Vagina (tissue), 2 donors: ENCODE measurements around the gene PHLDB1. TPM values are rescaled to one million over a fixed set of nuclear protein-coding genes. Genes with fewer than 3 reads are reported as not detected.
"Not testable (repeated sequence)": the region's sequence is repeated elsewhere in the genome, so short reads cannot be mapped to it uniquely, and the experiment has no call there.

Experiments used
- DNase-seq, 2 donors: peaks; one replicate each; pipeline ENCODE4 v3.0.0-alpha.2; 2017; ENCODE audit errors: extremely low spot score in 2 of 2
- H3K27ac ChIP-seq: fragments of 200-600 bp; sonication (generic); one replicate; pipeline ENCODE4 v1.5.1; 2019
- H3K27me3 ChIP-seq: fragments of 200-600 bp; sonication (generic); one replicate; pipeline ENCODE4 v1.5.1; 2019
- H3K36me3 ChIP-seq, 2 donors: fragments of 200-600 bp; sonication (generic); one replicate each; pipeline ENCODE4 v1.5.1; 2017 to 2019
- H3K4me1 ChIP-seq: fragments of 200-600 bp; sonication (generic); one replicate; pipeline ENCODE4 v1.5.1; 2019
- H3K4me3 ChIP-seq, 2 donors: fragments of 200-600 bp; sonication (generic); 1 replicate in 1 of 2; 2 replicates in 1 of 2; pipeline ENCODE4 v1.5.1; 2016 to 2019
- H3K9me3 ChIP-seq: fragments of 200-600 bp; sonication (generic); one replicate; pipeline ENCODE4 v1.5.1; 2019
- CTCF ChIP-seq, 3 experiments: fragments of 450-650 bp in 2 of 3; fragments of 200-600 bp in 1 of 3; sonication (generic) in 1 of 3; IDR thresholded peaks; one replicate each; pipeline ENCODE4 v1.5.1; 2017 to 2019; ENCODE audit warnings: antibody characterized with exemption in 3 of 3, mild to moderate bottlenecking in 2 of 3, moderate library complexity in 2 of 3
- POLR2A ChIP-seq, 2 donors: fragments of 450-650 bp; IDR thresholded peaks; one replicate each; pipeline ENCODE4 v1.6.1; 2017; ENCODE audit warnings: antibody characterized with exemption in 2 of 2, mild to moderate bottlenecking in 2 of 2, moderate library complexity in 2 of 2
- POLR2AphosphoS5 ChIP-seq, 2 donors: sonication (generic); formaldehyde crosslinking; IDR thresholded peaks; one replicate each; pipeline ENCODE4 v1.9.0; 2017; ENCODE audit warnings: antibody characterized with exemption in 2 of 2, mild to moderate bottlenecking in 2 of 2, low read depth in 1 of 2; ENCODE audit not compliant: insufficient read depth in 1 of 2
- intact Hi-C: fragments of 100-400 bp; cut with DNase I; formaldehyde crosslinking; loops from one replicate; pipeline ENCODE4 v1.15.1; 2023
- total RNA-seq: library from RNA; depleted of rRNA; stranded (reverse); fragments of >200 nt; gene quantifications from one replicate; pipeline ENCODE4 v1.2.3, GENCODE V29; 2016

The PHLDB1 gene
- 119 TPM for total RNA-seq

- H3K4me1 ChIP-seq, result peaks cover 88% of the 10 kb centered on the region
- peak within 1 kb of the TSS; percentile 81 to 94 for H3K4me3 ChIP-seq
- peak in 1 of 2 donors; percentile 83 for TF ChIP-seq POLR2AphosphoS5 (IDR thresholded peaks at IDR 0.05; ENCODE audit: insufficient read depth in 1 of 2, low read depth in 1 of 2)
- TF ChIP-seq POLR2A (IDR thresholded peaks at IDR 0.05), result peak in 1 of 2 donors; percentile 80
- TF ChIP-seq CTCF (IDR thresholded peaks at IDR 0.05), result peak in 1 of 3 experiments; percentile 40
- no peaks in the 10 kb centered on the region for H3K27me3 ChIP-seq
- H3K9me3 ChIP-seq, result no peaks in the 10 kb centered on the region
- intact Hi-C loops, result no loop called here
- DNase-seq, result peak in 1 of 2 donors; percentile 92
- H3K27ac ChIP-seq, result peak within 1 kb of the TSS; percentile 98
- H3K36me3 ChIP-seq, result no peaks in the 10 kb centered on the region
Measured at GRCh38 chr11:118607401-118608359, at the start of gene PHLDB1. Gene PHLDB1 (plus strand): TSS chr11:118607615. CDS start chr11:118613837, 6,222 bp downstream.

GRCh38 chr11:118560806-118561205 is 46.6 kb upstream of the PHLDB1 start:
- no peak for DNase-seq
- H3K36me3 ChIP-seq, result peaks cover 0 to 31% of the 10 kb centered on the region in 2 donors
- intact Hi-C loops, result no loop called here
- no peak for TF ChIP-seq POLR2A (IDR thresholded peaks at IDR 0.05)
- no peak for TF ChIP-seq POLR2AphosphoS5 (IDR thresholded peaks at IDR 0.05; ENCODE audit: insufficient read depth in 1 of 2, low read depth in 1 of 2)
- no peak for TF ChIP-seq CTCF (IDR thresholded peaks at IDR 0.05)
- H3K9me3 ChIP-seq, result no peaks in the 10 kb centered on the region
- H3K27me3 ChIP-seq, result no peaks in the 10 kb centered on the region
- H3K27ac ChIP-seq, result no peak overlapping the region
- H3K4me3 ChIP-seq, result no peak overlapping the region
- H3K4me1 ChIP-seq, result peaks cover 10% of the 10 kb centered on the region

- Histone ChIP-seq H3K27me3 (no peaks in the 10 kb centered on the region), H3K4me3 (peak overlapping the region; percentile 55 to 69), H3K36me3 (no peaks in the 10 kb centered on the region), H3K27ac (peak overlapping the region; percentile 70), H3K9me3 (no peaks in the 10 kb centered on the region), H3K4me1 (peaks cover 10% of the 10 kb centered on the region)
- DNase-seq, result no peak
- no peak for TF ChIP-seq CTCF (IDR thresholded peaks at IDR 0.05)
- TF ChIP-seq POLR2AphosphoS5 (IDR thresholded peaks at IDR 0.05; ENCODE audit: insufficient read depth in 1 of 2, low read depth in 1 of 2), result no peak
- no peak for TF ChIP-seq POLR2A (IDR thresholded peaks at IDR 0.05)
- intact Hi-C loops, result no loop called here
Measured at GRCh38 chr11:118565051-118565450, 42.4 kb upstream of the PHLDB1 start.

- peaks cover 28% of the 10 kb centered on the region for H3K4me1 ChIP-seq
- no peak overlapping the region for H3K4me3 ChIP-seq
- intact Hi-C loops, result no loop called here
- no peaks in the 10 kb centered on the region for H3K36me3 ChIP-seq
- DNase-seq, result no peak
- no peak overlapping the region for H3K27ac ChIP-seq
- no peaks in the 10 kb centered on the region for H3K9me3 ChIP-seq
- H3K27me3 ChIP-seq, result no peaks in the 10 kb centered on the region
- TF ChIP-seq CTCF (IDR thresholded peaks at IDR 0.05) (no peak), POLR2A (IDR thresholded peaks at IDR 0.05) (no peak), POLR2AphosphoS5 (IDR thresholded peaks at IDR 0.05; ENCODE audit: insufficient read depth in 1 of 2, low read depth in 1 of 2) (no peak)
Measured at GRCh38 chr11:118569670-118570069, 37.7 kb upstream of the PHLDB1 start.

- Histone ChIP-seq H3K27me3 (no peaks in the 10 kb centered on the region), H3K27ac (no peak overlapping the region)
- intact Hi-C loops, result no loop called here
Measured at GRCh38 chr11:118570787-118571186, 36.6 kb upstream of the PHLDB1 start.

GRCh38 chr11:118571701-118572060 is 35.7 kb upstream of the PHLDB1 start:
- Histone ChIP-seq H3K4me3 (peak overlapping the region; percentile 74 to 83), H3K4me1 (peaks cover 43% of the 10 kb centered on the region), H3K27ac (peak overlapping the region; percentile 95)
- intact Hi-C loops, H3K36me3 ChIP-seq, H3K9me3 ChIP-seq, H3K27me3 ChIP-seq, DNase-seq: not testable (repeated sequence)

More at GRCh38 chr11:118570787-118571186, 36.6 kb upstream of the PHLDB1 start:
- no peak for DNase-seq
- no peak for TF ChIP-seq POLR2A (IDR thresholded peaks at IDR 0.05)
- TF ChIP-seq CTCF (IDR thresholded peaks at IDR 0.05), result no peak
- TF ChIP-seq POLR2AphosphoS5 (IDR thresholded peaks at IDR 0.05; ENCODE audit: insufficient read depth in 1 of 2, low read depth in 1 of 2), result no peak
- Histone ChIP-seq H3K9me3 (no peaks in the 10 kb centered on the region), H3K4me1 (peaks cover 34% of the 10 kb centered on the region), H3K36me3 (no peaks in the 10 kb centered on the region), H3K4me3 (no peak overlapping the region)
